IMR-90 (cell line): Measurements from ENCODE around the gene CEBPB. TPM values are rescaled to one million over a fixed set of nuclear protein-coding genes. Genes with fewer than 3 reads are reported as not detected.
A peak's percentile ranks its signal among the peaks of the same experiment; 100 is the strongest.

Experiments
- ATAC-seq: fragments of 200-7000 bp; cut with Tn5 transposase; 2 replicates; pipeline ENCODE4 v1.9.1; 2020; ENCODE audit warnings: low read depth, mild to moderate bottlenecking, moderate library complexity
- BruUV-seq: library from RNA; stranded (reverse); fragments of 400-500 nt; replicated peaks from 2 replicates; lab custom pipeline; 2021; lab: Mats Ljungman, UMichigan
- CTCF ChIA-PET: fragments of 300-600 bp; formaldehyde crosslinking; extraction: SDS; loops from one replicate; lab custom pipeline; 2021; ENCODE audit warnings: antibody characterized with exemption; lab: Yijun Ruan, JAX
- POLR2A ChIA-PET: fragments of 300-600 bp; sonication (Branson Sonifier 250); formaldehyde crosslinking; loops from one replicate; lab custom pipeline; 2022; ENCODE audit warnings: antibody characterized with exemption; ENCODE audit not compliant: unreplicated experiment; lab: Charles Lee
- DNase-seq: peaks from one replicate; pipeline ENCODE4 v3.0.0; 2013
- H2AFZ ChIP-seq: replicated peaks from 2 replicates; pipeline ENCODE3; 2013; ENCODE audit warnings: low read length, mild to moderate bottlenecking; ENCODE audit not compliant: poor library complexity
- H2AK5ac ChIP-seq: 2 replicates; pipeline ENCODE4 v1.6.1; 2013; ENCODE audit warnings: low read depth, low read length, inconsistent platforms
- H2AK9ac ChIP-seq: replicated peaks from 2 replicates; pipeline ENCODE3; 2013; ENCODE audit warnings: mild to moderate bottlenecking, low read depth, low read length, moderate library complexity; ENCODE audit not compliant: poor library complexity
- H2BK120ac ChIP-seq: 2 replicates; pipeline ENCODE4 v1.6.1; 2013; ENCODE audit warnings: low read depth, low read length, inconsistent platforms
- H2BK15ac ChIP-seq: 3 replicates; pipeline ENCODE4 v1.6.1; 2013; ENCODE audit warnings: low read depth, low read length, inconsistent platforms
- H2BK20ac ChIP-seq: 2 replicates; pipeline ENCODE4 v1.6.1; 2013; ENCODE audit warnings: low read depth, mild to moderate bottlenecking, inconsistent platforms, low read length, moderate library complexity
- H2BK5ac ChIP-seq: 2 replicates; pipeline ENCODE4 v1.6.1; 2013; ENCODE audit warnings: mild to moderate bottlenecking, low read depth, low read length, inconsistent platforms; ENCODE audit not compliant: poor library complexity, severe bottlenecking
- H3K14ac ChIP-seq: replicated peaks from 2 replicates; pipeline ENCODE4 v1.6.1; 2013; ENCODE audit warnings: low read depth, low read length, inconsistent platforms
- H3K18ac ChIP-seq: 2 replicates; pipeline ENCODE4 v1.6.1; 2013; ENCODE audit warnings: low read depth, low read length, control low read depth
- H3K23ac ChIP-seq: 2 replicates; pipeline ENCODE4 v1.6.1; 2013; ENCODE audit warnings: low read depth, low read length, inconsistent platforms
- H3K27ac ChIP-seq: 2 replicates; pipeline ENCODE4 v1.5.1; 2013; ENCODE audit warnings: mild to moderate bottlenecking, control low read depth, low read length; ENCODE audit not compliant: insufficient read depth
- H3K27me3 ChIP-seq: 2 replicates; pipeline ENCODE4 v1.6.1; 2013; ENCODE audit warnings: low read length; ENCODE audit not compliant: control insufficient read depth, insufficient read depth
- H3K36me3 ChIP-seq: 2 replicates; pipeline ENCODE4 v1.6.1; 2013; ENCODE audit warnings: low read length, mixed read lengths; ENCODE audit not compliant: control insufficient read depth, insufficient read depth
- H3K4ac ChIP-seq: 2 replicates; pipeline ENCODE4 v1.6.1; 2013; ENCODE audit warnings: low read depth, low read length, inconsistent platforms
- H3K4me1 ChIP-seq: 2 replicates; pipeline ENCODE4 v1.6.1; 2013; ENCODE audit warnings: low read length, mixed read lengths; ENCODE audit not compliant: control insufficient read depth, insufficient read depth
- H3K4me2 ChIP-seq: 2 replicates; pipeline ENCODE4 v1.6.1; 2013; ENCODE audit warnings: low read depth, mild to moderate bottlenecking, control low read depth, low read length, moderate library complexity
- H3K4me3 ChIP-seq: 2 replicates; pipeline ENCODE4 v1.5.1; 2013; ENCODE audit warnings: low read depth, mild to moderate bottlenecking, control low read depth, low read length, moderate library complexity; ENCODE audit not compliant: insufficient read depth
- H3K56ac ChIP-seq: 2 replicates; pipeline ENCODE4 v1.6.1; 2013; ENCODE audit warnings: low read length, inconsistent platforms; ENCODE audit not compliant: insufficient read depth; ENCODE audit errors: extremely low read depth
- H3K79me1 ChIP-seq, 2 experiments: 2 replicates each; pipeline ENCODE4 v1.6.1; 2013; ENCODE audit warnings: low read length in 2 of 2, inconsistent platforms in 1 of 2, low read depth in 1 of 2
- H3K9ac ChIP-seq: 2 replicates; pipeline ENCODE4 v1.6.1; 2013; ENCODE audit warnings: low read depth, low read length, control low read depth
- H3K9me1 ChIP-seq: 2 replicates; pipeline ENCODE4 v1.6.1; 2013; ENCODE audit warnings: low read length, inconsistent platforms; ENCODE audit not compliant: insufficient read depth
- H3K9me3 ChIP-seq: 2 replicates; pipeline ENCODE4 v1.6.1; 2013; ENCODE audit warnings: low read length; ENCODE audit not compliant: control insufficient read depth, insufficient read depth
- H4K20me1 ChIP-seq: 2 replicates; pipeline ENCODE4 v1.6.1; 2013; ENCODE audit warnings: low read length, inconsistent platforms; ENCODE audit not compliant: insufficient read depth
- H4K5ac ChIP-seq: 2 replicates; pipeline ENCODE4 v1.6.1; 2013; ENCODE audit warnings: mild to moderate bottlenecking, low read depth, low read length, control low read depth
- H4K8ac ChIP-seq, 2 experiments: 2 replicates each; pipeline ENCODE4 v1.6.1; 2013; ENCODE audit warnings: low read depth in 2 of 2, low read length in 2 of 2, control low read depth in 1 of 2, inconsistent platforms in 1 of 2
- H4K91ac ChIP-seq: 2 replicates; pipeline ENCODE4 v1.6.1; 2013; ENCODE audit warnings: low read depth, low read length, inconsistent platforms; ENCODE audit not compliant: insufficient read depth
- BHLHE40 ChIP-seq: fragments of 150-350 bp; IDR thresholded peaks from 2 replicates; pipeline ENCODE4 v1.6.1; 2016; ENCODE audit warnings: mild to moderate bottlenecking, low read depth, low read length
- CEBPB ChIP-seq: IDR thresholded peaks from 2 replicates; pipeline ENCODE4 v1.6.1; 2012; ENCODE audit warnings: low read depth, low read length, improper control_type of control experiment
- CHD1 ChIP-seq: IDR thresholded peaks from 2 replicates; pipeline ENCODE4 v1.6.1; 2012; ENCODE audit warnings: low read depth, low read length, improper control_type of control experiment
- FOS ChIP-seq: fragments of 150-350 bp; IDR thresholded peaks from 2 replicates; pipeline ENCODE4 v1.6.1; 2016; ENCODE audit warnings: low read depth, low read length
- MAFK ChIP-seq: IDR thresholded peaks from 2 replicates; pipeline ENCODE4 v1.6.1; 2012; ENCODE audit warnings: low read depth, low read length, improper control_type of control experiment
- MAZ ChIP-seq: IDR thresholded peaks from 2 replicates; pipeline ENCODE4 v1.6.1; 2012; ENCODE audit warnings: low read depth, mild to moderate bottlenecking, low read length, improper control_type of control experiment, moderate library complexity, borderline replicate concordance
- MXI1 ChIP-seq: IDR thresholded peaks from 2 replicates; pipeline ENCODE4 v1.6.1; 2012; ENCODE audit warnings: low read depth, mild to moderate bottlenecking, low read length, moderate library complexity, borderline replicate concordance
- NFE2L2 ChIP-seq: fragments of 150-350 bp; IDR thresholded peaks from 2 replicates; pipeline ENCODE4 v1.6.1; 2016; ENCODE audit warnings: low read depth, mild to moderate bottlenecking, low read length
- POLR2A ChIP-seq: IDR thresholded peaks from 2 replicates; pipeline ENCODE4 v1.6.1; 2012; ENCODE audit warnings: mild to moderate bottlenecking, low read depth, low read length
- RAD21 ChIP-seq: IDR thresholded peaks from 2 replicates; pipeline ENCODE4 v1.6.1; 2012; ENCODE audit warnings: low read length, improper control_type of control experiment
- RCOR1 ChIP-seq: IDR thresholded peaks from 2 replicates; pipeline ENCODE4 v1.6.1; 2012; ENCODE audit warnings: mild to moderate bottlenecking, low read length, improper control_type of control experiment; ENCODE audit not compliant: insufficient replicate concordance
- RFX5 ChIP-seq: IDR thresholded peaks from 2 replicates; pipeline ENCODE4 v1.8.0; 2012; ENCODE audit warnings: low read depth, mild to moderate bottlenecking, low read length, moderate library complexity
- SMC3 ChIP-seq: fragments of 150-350 bp; IDR thresholded peaks from 2 replicates; pipeline ENCODE4 v1.6.1; 2016; ENCODE audit warnings: low read depth, mild to moderate bottlenecking, antibody characterized with exemption, low read length, moderate library complexity
- WGBS, 2 experiments: methylation state at CpG; one replicate each; pipeline versions ENCODE4 v1.1.5 to v1.1.7; 2013; ENCODE audit warnings: missing lambda C conversion rate in 2 of 2; ENCODE audit not compliant: insufficient read length in 1 of 2; ENCODE audit errors: extremely low coverage in 2 of 2; 5-methylcytosine and 5-hydroxymethylcytosine counted together
- dilution Hi-C: fragments of 300-500 bp; cut with HindIII; formaldehyde crosslinking; loops from one replicate; pipeline ENCODE4 v1.14.3; 2018; ENCODE audit warnings: low sequenced_read_pairs; ENCODE audit not compliant: unreplicated experiment
- in situ Hi-C: fragments of 300-500 bp; cut with MboI; formaldehyde crosslinking; loops from 3 replicates; pipeline ENCODE4 v1.14.3; 2019; ENCODE audit warnings: low sequenced_read_pairs, inconsistent platforms, mixed read lengths
- intact Hi-C: fragments of 100-400 bp; cut with micrococcal nuclease; formaldehyde crosslinking; loops from 2 replicates; pipeline ENCODE4 v1.10.0; 2022
- polyA plus RNA-seq, 3 experiments: library from polyadenylated mRNA; depleted of rRNA; stranded (reverse); fragments of >200 nt; gene quantifications; 2 replicates each; pipeline ENCODE4 v1.2.3, GENCODE V29; 2012; ENCODE audit warnings: low replicate concordance in 1 of 3
- total RNA-seq: library from RNA; depleted of rRNA; stranded (reverse); fragments of >200 nt; gene quantifications from 2 replicates; pipeline ENCODE4 v1.2.3, GENCODE V29; 2012
- TF ChIP-seq, protein P1 (sequence below): fragments of 150-350 bp; IDR thresholded peaks from 2 replicates; pipeline ENCODE4 v1.6.1; 2016; ENCODE audit warnings: low read depth, mild to moderate bottlenecking, low read length, moderate library complexity, borderline replicate concordance
- TF ChIP-seq, protein P2 (sequence below): conservative IDR thresholded peaks from 2 replicates; pipeline ENCODE4 v1.5.1; 2012; ENCODE audit warnings: mild to moderate bottlenecking, low read depth, low read length, improper control_type of control experiment
- TF ChIP-seq, protein P3 (sequence below): fragments of 150-350 bp; IDR thresholded peaks from 2 replicates; pipeline ENCODE4 v1.6.1; 2017; ENCODE audit warnings: mild to moderate bottlenecking, antibody characterized with exemption, low read length, low read depth

CEBPB gene
- total and polyA plus RNA-seq, 2 of the 4 experiments (the other 2 are of a cell fraction): 3.4 to 17.4 TPM

DNA sequence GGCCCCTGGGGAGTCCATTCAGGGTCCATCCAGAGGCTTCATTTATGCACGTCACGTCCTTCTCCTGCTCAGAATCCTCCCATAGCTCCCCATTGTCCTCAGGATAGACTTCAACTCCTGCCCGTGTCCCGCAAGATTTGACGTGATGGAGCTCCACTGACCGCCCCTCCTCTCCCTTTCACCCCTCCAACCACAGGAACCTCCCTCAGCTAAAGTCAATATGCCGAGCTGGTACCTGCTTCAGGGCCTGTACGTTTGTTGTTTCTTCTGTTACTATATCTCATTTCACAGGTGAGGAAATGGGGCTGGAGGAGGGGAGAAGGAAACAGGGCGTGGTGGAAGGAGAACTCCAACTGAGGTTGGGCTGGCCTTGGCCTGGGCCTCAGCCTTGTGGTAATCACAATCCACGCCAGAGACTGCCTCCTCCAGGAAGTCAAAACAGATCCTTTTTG, 38.6 kb downstream of the CEBPB start:
- in situ Hi-C loops: no loop called here
- Histone ChIP-seq H2BK15ac (peak overlapping the region; percentile 87; the same call in 1 of the 3 replicates), H2BK20ac (peak overlapping the region; percentile 28; the same call in 1 of the 2 replicates), H2BK5ac (no peak overlapping the region), H2BK120ac (peak overlapping the region; percentile 10; the same call in 1 of the 2 replicates), H4K5ac (no peak overlapping the region), H3K23ac (no peak overlapping the region), H3K27me3 (no peaks in the 10 kb centered on the region), H4K8ac (no peak overlapping the region), H3K4me2 (no peak overlapping the region), H2AK5ac (peak overlapping the region; percentile 61), H3K9ac (no peak overlapping the region), H3K4ac (peak overlapping the region; percentile 39; the same call in 1 of the 2 replicates), H2AFZ (peak overlapping the region; percentile 15), H4K20me1 (no peaks in the 10 kb centered on the region), H2AK9ac (peak overlapping the region; percentile 11), H3K9me3 (no peaks in the 10 kb centered on the region), H3K27ac (no peak overlapping the region), H3K4me3 (no peak overlapping the region), H3K18ac (no peak overlapping the region), H3K4me1 (peaks cover 20% of the 10 kb centered on the region), H3K9me1 (peaks cover 22% of the 10 kb centered on the region), H3K56ac (no peak overlapping the region), H4K91ac (peak overlapping the region; percentile 17; the same call in 1 of the 2 replicates), H3K14ac (no peak overlapping the region), H3K79me1 (no peaks in the 10 kb centered on the region), H3K36me3 (no peaks in the 10 kb centered on the region)
- CTCF ChIA-PET: interaction anchor here (1.0 kb wide), 1 partner anchor 16 kb away, joined by 3 read pairs; no protein-coding TSS in a partner anchor
- BruUV-seq: no TSS peak
- WGBS, 2 experiments: 100% methylated on average over 2 of the region's 10 CpGs; no CpG with 5 or more reads in 1 of the 2 experiments
- ATAC-seq (no peak), DNase-seq (no peak)
- POLR2A ChIA-PET: no interaction called here
- intact Hi-C loops: no loop called here
- TF ChIP-seq POLR2A (no peak), BHLHE40 (no peak), FOS (no peak), MAFK (no peak), SMC3 (no peak), MXI1 (no peak), MAZ (no peak), CHD1 (no peak), CEBPB (no peak), RAD21 (no peak), NFE2L2 (no peak), RCOR1 (no peak), RFX5 (no peak)
- TF ChIP-seq, protein P1, sequence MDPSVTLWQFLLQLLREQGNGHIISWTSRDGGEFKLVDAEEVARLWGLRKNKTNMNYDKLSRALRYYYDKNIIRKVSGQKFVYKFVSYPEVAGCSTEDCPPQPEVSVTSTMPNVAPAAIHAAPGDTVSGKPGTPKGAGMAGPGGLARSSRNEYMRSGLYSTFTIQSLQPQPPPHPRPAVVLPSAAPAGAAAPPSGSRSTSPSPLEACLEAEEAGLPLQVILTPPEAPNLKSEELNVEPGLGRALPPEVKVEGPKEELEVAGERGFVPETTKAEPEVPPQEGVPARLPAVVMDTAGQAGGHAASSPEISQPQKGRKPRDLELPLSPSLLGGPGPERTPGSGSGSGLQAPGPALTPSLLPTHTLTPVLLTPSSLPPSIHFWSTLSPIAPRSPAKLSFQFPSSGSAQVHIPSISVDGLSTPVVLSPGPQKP: no peak
- TF ChIP-seq, protein P2, sequence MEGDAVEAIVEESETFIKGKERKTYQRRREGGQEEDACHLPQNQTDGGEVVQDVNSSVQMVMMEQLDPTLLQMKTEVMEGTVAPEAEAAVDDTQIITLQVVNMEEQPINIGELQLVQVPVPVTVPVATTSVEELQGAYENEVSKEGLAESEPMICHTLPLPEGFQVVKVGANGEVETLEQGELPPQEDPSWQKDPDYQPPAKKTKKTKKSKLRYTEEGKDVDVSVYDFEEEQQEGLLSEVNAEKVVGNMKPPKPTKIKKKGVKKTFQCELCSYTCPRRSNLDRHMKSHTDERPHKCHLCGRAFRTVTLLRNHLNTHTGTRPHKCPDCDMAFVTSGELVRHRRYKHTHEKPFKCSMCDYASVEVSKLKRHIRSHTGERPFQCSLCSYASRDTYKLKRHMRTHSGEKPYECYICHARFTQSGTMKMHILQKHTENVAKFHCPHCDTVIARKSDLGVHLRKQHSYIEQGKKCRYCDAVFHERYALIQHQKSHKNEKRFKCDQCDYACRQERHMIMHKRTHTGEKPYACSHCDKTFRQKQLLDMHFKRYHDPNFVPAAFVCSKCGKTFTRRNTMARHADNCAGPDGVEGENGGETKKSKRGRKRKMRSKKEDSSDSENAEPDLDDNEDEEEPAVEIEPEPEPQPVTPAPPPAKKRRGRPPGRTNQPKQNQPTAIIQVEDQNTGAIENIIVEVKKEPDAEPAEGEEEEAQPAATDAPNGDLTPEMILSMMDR: no peak
- TF ChIP-seq, protein P3, sequence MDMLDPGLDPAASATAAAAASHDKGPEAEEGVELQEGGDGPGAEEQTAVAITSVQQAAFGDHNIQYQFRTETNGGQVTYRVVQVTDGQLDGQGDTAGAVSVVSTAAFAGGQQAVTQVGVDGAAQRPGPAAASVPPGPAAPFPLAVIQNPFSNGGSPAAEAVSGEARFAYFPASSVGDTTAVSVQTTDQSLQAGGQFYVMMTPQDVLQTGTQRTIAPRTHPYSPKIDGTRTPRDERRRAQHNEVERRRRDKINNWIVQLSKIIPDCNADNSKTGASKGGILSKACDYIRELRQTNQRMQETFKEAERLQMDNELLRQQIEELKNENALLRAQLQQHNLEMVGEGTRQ: no peak
- dilution Hi-C loops: no loop called here
